IMR-90 (cell line): ENCODE results near the gene CMTM1. TPM values are rescaled to one million over a fixed set of nuclear protein-coding genes. Genes with fewer than 3 reads are reported as not detected.

ENCODE experiments used
- ATAC-seq: fragments of 200-7000 bp; cut with Tn5 transposase; 2 replicates; pipeline ENCODE4 v1.9.1; 2020; ENCODE audit warnings: low read depth, mild to moderate bottlenecking, moderate library complexity
- BruUV-seq: library from RNA; stranded (reverse); fragments of 400-500 nt; replicated peaks from 2 replicates; lab custom pipeline; 2021; lab: Mats Ljungman, UMichigan
- CTCF ChIA-PET: fragments of 300-600 bp; formaldehyde crosslinking; extraction: SDS; loops from one replicate; lab custom pipeline; 2021; ENCODE audit warnings: antibody characterized with exemption; lab: Yijun Ruan, JAX
- POLR2A ChIA-PET: fragments of 300-600 bp; sonication (Branson Sonifier 250); formaldehyde crosslinking; loops from one replicate; lab custom pipeline; 2022; ENCODE audit warnings: antibody characterized with exemption; ENCODE audit not compliant: unreplicated experiment; lab: Charles Lee
- DNase-seq: peaks from one replicate; pipeline ENCODE4 v3.0.0; 2013
- H2AFZ ChIP-seq: replicated peaks from 2 replicates; pipeline ENCODE3; 2013; ENCODE audit warnings: low read length, mild to moderate bottlenecking; ENCODE audit not compliant: poor library complexity
- H2AK5ac ChIP-seq: 2 replicates; pipeline ENCODE4 v1.6.1; 2013; ENCODE audit warnings: low read depth, low read length, inconsistent platforms
- H2AK9ac ChIP-seq: replicated peaks from 2 replicates; pipeline ENCODE3; 2013; ENCODE audit warnings: mild to moderate bottlenecking, low read depth, low read length, moderate library complexity; ENCODE audit not compliant: poor library complexity
- H2BK120ac ChIP-seq: 2 replicates; pipeline ENCODE4 v1.6.1; 2013; ENCODE audit warnings: low read depth, low read length, inconsistent platforms
- H2BK15ac ChIP-seq: 3 replicates; pipeline ENCODE4 v1.6.1; 2013; ENCODE audit warnings: low read depth, low read length, inconsistent platforms
- H2BK20ac ChIP-seq: 2 replicates; pipeline ENCODE4 v1.6.1; 2013; ENCODE audit warnings: low read depth, mild to moderate bottlenecking, inconsistent platforms, low read length, moderate library complexity
- H2BK5ac ChIP-seq: 2 replicates; pipeline ENCODE4 v1.6.1; 2013; ENCODE audit warnings: mild to moderate bottlenecking, low read depth, low read length, inconsistent platforms; ENCODE audit not compliant: poor library complexity, severe bottlenecking
- H3K14ac ChIP-seq: replicated peaks from 2 replicates; pipeline ENCODE4 v1.6.1; 2013; ENCODE audit warnings: low read depth, low read length, inconsistent platforms
- H3K18ac ChIP-seq: 2 replicates; pipeline ENCODE4 v1.6.1; 2013; ENCODE audit warnings: low read depth, low read length, control low read depth
- H3K23ac ChIP-seq: 2 replicates; pipeline ENCODE4 v1.6.1; 2013; ENCODE audit warnings: low read depth, low read length, inconsistent platforms
- H3K27ac ChIP-seq: 2 replicates; pipeline ENCODE4 v1.5.1; 2013; ENCODE audit warnings: mild to moderate bottlenecking, control low read depth, low read length; ENCODE audit not compliant: insufficient read depth
- H3K27me3 ChIP-seq: 2 replicates; pipeline ENCODE4 v1.6.1; 2013; ENCODE audit warnings: low read length; ENCODE audit not compliant: control insufficient read depth, insufficient read depth
- H3K36me3 ChIP-seq: 2 replicates; pipeline ENCODE4 v1.6.1; 2013; ENCODE audit warnings: low read length, mixed read lengths; ENCODE audit not compliant: control insufficient read depth, insufficient read depth
- H3K4ac ChIP-seq: 2 replicates; pipeline ENCODE4 v1.6.1; 2013; ENCODE audit warnings: low read depth, low read length, inconsistent platforms
- H3K4me1 ChIP-seq: 2 replicates; pipeline ENCODE4 v1.6.1; 2013; ENCODE audit warnings: low read length, mixed read lengths; ENCODE audit not compliant: control insufficient read depth, insufficient read depth
- H3K4me2 ChIP-seq: 2 replicates; pipeline ENCODE4 v1.6.1; 2013; ENCODE audit warnings: low read depth, mild to moderate bottlenecking, control low read depth, low read length, moderate library complexity
- H3K4me3 ChIP-seq: 2 replicates; pipeline ENCODE4 v1.5.1; 2013; ENCODE audit warnings: low read depth, mild to moderate bottlenecking, control low read depth, low read length, moderate library complexity; ENCODE audit not compliant: insufficient read depth
- H3K56ac ChIP-seq: 2 replicates; pipeline ENCODE4 v1.6.1; 2013; ENCODE audit warnings: low read length, inconsistent platforms; ENCODE audit not compliant: insufficient read depth; ENCODE audit errors: extremely low read depth
- H3K79me1 ChIP-seq, 2 experiments: 2 replicates each; pipeline ENCODE4 v1.6.1; 2013; ENCODE audit warnings: low read length in 2 of 2, inconsistent platforms in 1 of 2, low read depth in 1 of 2
- H3K9ac ChIP-seq: 2 replicates; pipeline ENCODE4 v1.6.1; 2013; ENCODE audit warnings: low read depth, low read length, control low read depth
- H3K9me1 ChIP-seq: 2 replicates; pipeline ENCODE4 v1.6.1; 2013; ENCODE audit warnings: low read length, inconsistent platforms; ENCODE audit not compliant: insufficient read depth
- H3K9me3 ChIP-seq: 2 replicates; pipeline ENCODE4 v1.6.1; 2013; ENCODE audit warnings: low read length; ENCODE audit not compliant: control insufficient read depth, insufficient read depth
- H4K20me1 ChIP-seq: 2 replicates; pipeline ENCODE4 v1.6.1; 2013; ENCODE audit warnings: low read length, inconsistent platforms; ENCODE audit not compliant: insufficient read depth
- H4K5ac ChIP-seq: 2 replicates; pipeline ENCODE4 v1.6.1; 2013; ENCODE audit warnings: mild to moderate bottlenecking, low read depth, low read length, control low read depth
- H4K8ac ChIP-seq, 2 experiments: 2 replicates each; pipeline ENCODE4 v1.6.1; 2013; ENCODE audit warnings: low read depth in 2 of 2, low read length in 2 of 2, control low read depth in 1 of 2, inconsistent platforms in 1 of 2
- H4K91ac ChIP-seq: 2 replicates; pipeline ENCODE4 v1.6.1; 2013; ENCODE audit warnings: low read depth, low read length, inconsistent platforms; ENCODE audit not compliant: insufficient read depth
- BHLHE40 ChIP-seq: fragments of 150-350 bp; IDR thresholded peaks from 2 replicates; pipeline ENCODE4 v1.6.1; 2016; ENCODE audit warnings: mild to moderate bottlenecking, low read depth, low read length
- CTCF ChIP-seq: conservative IDR thresholded peaks from 2 replicates; pipeline ENCODE4 v1.5.1; 2012; ENCODE audit warnings: mild to moderate bottlenecking, low read depth, low read length, improper control_type of control experiment
- NFE2L2 ChIP-seq: fragments of 150-350 bp; IDR thresholded peaks from 2 replicates; pipeline ENCODE4 v1.6.1; 2016; ENCODE audit warnings: low read depth, mild to moderate bottlenecking, low read length
- RCOR1 ChIP-seq: IDR thresholded peaks from 2 replicates; pipeline ENCODE4 v1.6.1; 2012; ENCODE audit warnings: mild to moderate bottlenecking, low read length, improper control_type of control experiment; ENCODE audit not compliant: insufficient replicate concordance
- SMC3 ChIP-seq: fragments of 150-350 bp; IDR thresholded peaks from 2 replicates; pipeline ENCODE4 v1.6.1; 2016; ENCODE audit warnings: low read depth, mild to moderate bottlenecking, antibody characterized with exemption, low read length, moderate library complexity
- WGBS, 2 experiments: methylation state at CpG; one replicate each; pipeline versions ENCODE4 v1.1.5 to v1.1.7; 2013; ENCODE audit warnings: missing lambda C conversion rate in 2 of 2; ENCODE audit not compliant: insufficient read length in 1 of 2; ENCODE audit errors: extremely low coverage in 2 of 2; 5-methylcytosine and 5-hydroxymethylcytosine counted together
- dilution Hi-C: fragments of 300-500 bp; cut with HindIII; formaldehyde crosslinking; loops from one replicate; pipeline ENCODE4 v1.14.3; 2018; ENCODE audit warnings: low sequenced_read_pairs; ENCODE audit not compliant: unreplicated experiment
- in situ Hi-C: fragments of 300-500 bp; cut with MboI; formaldehyde crosslinking; loops from 3 replicates; pipeline ENCODE4 v1.14.3; 2019; ENCODE audit warnings: low sequenced_read_pairs, inconsistent platforms, mixed read lengths
- intact Hi-C: fragments of 100-400 bp; cut with micrococcal nuclease; formaldehyde crosslinking; loops from 2 replicates; pipeline ENCODE4 v1.10.0; 2022
- polyA plus RNA-seq, 3 experiments: library from polyadenylated mRNA; depleted of rRNA; stranded (reverse); fragments of >200 nt; gene quantifications; 2 replicates each; pipeline ENCODE4 v1.2.3, GENCODE V29; 2012; ENCODE audit warnings: low replicate concordance in 1 of 3
- total RNA-seq: library from RNA; depleted of rRNA; stranded (reverse); fragments of >200 nt; gene quantifications from 2 replicates; pipeline ENCODE4 v1.2.3, GENCODE V29; 2012

The CMTM1 gene
- total and polyA plus RNA-seq, 2 of the 4 experiments (the other 2 are of a cell fraction) = 0.54 to 2.1 TPM

- in situ Hi-C loops (no loop called here), dilution Hi-C loops (no loop called here), intact Hi-C loops (no loop called here)
- Histone ChIP-seq H3K14ac (peak overlapping the region; percentile 63), H2BK120ac (peak overlapping the region; percentile 74), H3K79me1 (0 out of 4 replicates have a peak, but pooled peaks cover 0 to 6% of the 10 kb centered on the region in 2 experiments), H2AK9ac (no peak overlapping the region), H3K9me1 (peaks cover 27% of the 10 kb centered on the region), H3K9ac (no peak overlapping the region), H3K27me3 (no peaks in the 10 kb centered on the region), H3K23ac (peak overlapping the region; percentile 20; the same call in 1 of the 2 replicates), H4K8ac (peak overlapping the region in 1 of 2 experiments; percentile 78; a peak in 2 of 4 replicates), H3K9me3 (no peaks in the 10 kb centered on the region), H3K4ac (peak overlapping the region; percentile 75), H3K36me3 (no peaks in the 10 kb centered on the region), H2AFZ (no peak overlapping the region), H4K20me1 (peaks cover 9% of the 10 kb centered on the region; the same call in 1 of the 2 replicates), H3K4me3 (no peak overlapping the region), H4K5ac (peak overlapping the region; percentile 69), H2AK5ac (peak overlapping the region; percentile 55), H2BK15ac (peak overlapping the region; percentile 75; the same call in 1 of the 3 replicates), H3K18ac (peak overlapping the region; percentile 33; the same call in 1 of the 2 replicates), H4K91ac (peak overlapping the region; percentile 37), H3K4me2 (no peak overlapping the region), H2BK20ac (peak overlapping the region; percentile 86; the same call in 1 of the 2 replicates), H3K56ac (no peak overlapping the region), H2BK5ac (peak overlapping the region; percentile 73), H3K27ac (no peak overlapping the region), H3K4me1 (peaks cover 35% of the 10 kb centered on the region)
- 73% methylated on average over 3 of the region's 8 CpGs; no CpG with 5 or more reads in 1 of the 2 experiments for WGBS, 2 experiments
- ATAC-seq (no peak), DNase-seq (no peak)
- ChIA-PET POLR2A (no interaction called here), CTCF (interaction anchor here (0.8 to 1.2 kb wide), 2 partner anchors 12 to 30 kb away, joined by 3 to 4 read pairs; no protein-coding TSS in a partner anchor)
- no TSS peak for BruUV-seq
- TF ChIP-seq SMC3 (no peak), NFE2L2 (no peak), BHLHE40 (no peak), RCOR1 (no peak), CTCF (no peak)
Observed at GRCh38 chr16:66620429-66620795, 54.2 kb downstream of the CMTM1 start.
